ENCODE measurements around the gene CSF3R. TPM values are rescaled to one million over a fixed set of nuclear protein-coding genes. Genes with fewer than 3 reads are reported as not detected.

CSF3R gene
- total RNA-seq, 1 experiment from 2014 or later = not detected

- Histone ChIP-seq H3K9me2 (replicated peaks; ENCODE audit: low read length) (no peaks in the 10 kb centered on the region), H3K9ac (ENCODE audit: low read length) (no peak overlapping the region), H3K4me2 (ENCODE audit: low read length) (no peak overlapping the region), H3K79me2 (ENCODE audit: low read length) (no peaks in the 10 kb centered on the region), H2AFZ (ENCODE audit: low read length) (no peak overlapping the region), H3K27me3 (ENCODE audit: low read length) (no peaks in the 10 kb centered on the region), H3K27ac (ENCODE audit: low read length) (no peak overlapping the region), H3F3A (ENCODE audit: low read length, unreplicated experiment) (peaks cover 8% of the 10 kb centered on the region), H3K4me3 (ENCODE audit: low read length) (no peak overlapping the region), H4K20me1 (ENCODE audit: low read length) (no peaks in the 10 kb centered on the region), H3K9me3 (ENCODE audit: low read length) (no peaks in the 10 kb centered on the region), H3K36me3 (ENCODE audit: low read depth, low read length) (no peaks in the 10 kb centered on the region), H3K4me1 (ENCODE audit: insufficient read depth, low read length) (peaks cover 14% of the 10 kb centered on the region)
- DNase-seq = no peak
- intact Hi-C loops (cut with micrococcal nuclease) = no loop called here
- ATAC-seq = no peak
- no TSS peak for BruUV-seq (replicated peaks)
- CTCF ChIA-PET = no interaction called here
- POLR2A ChIA-PET (ENCODE audit: unreplicated experiment) = no interaction called here
- TF ChIP-seq EZH2 (IDR thresholded peaks at IDR 0.05; ENCODE audit: low read length, unreplicated experiment) = no peak
- TF ChIP-seq EZH2phosphoT487 (IDR thresholded peaks at IDR 0.05; ENCODE audit: borderline replicate concordance, low read length) = no peak
- TF ChIP-seq CTCF (conservative IDR thresholded peaks at IDR 0.05; ENCODE audit: low read depth, low read length) = no peak
These were observed 50.1 kb downstream of the CSF3R start for GRCh38 chr1:36432616-36433015.

GRCh38 chr1:36425791-36426190 lies 56.9 kb downstream of the CSF3R start:
- Histone ChIP-seq H3K79me2 (ENCODE audit: low read length) (no peaks in the 10 kb centered on the region), H3K27ac (ENCODE audit: low read length) (no peak overlapping the region), H3K36me3 (ENCODE audit: low read depth, low read length) (no peaks in the 10 kb centered on the region), H3K9me2 (replicated peaks; ENCODE audit: low read length) (no peaks in the 10 kb centered on the region), H3K4me1 (ENCODE audit: insufficient read depth, low read length) (peaks cover 11% of the 10 kb centered on the region), H2AFZ (ENCODE audit: low read length) (no peak overlapping the region), H3F3A (ENCODE audit: low read length, unreplicated experiment) (no peaks in the 10 kb centered on the region), H4K20me1 (ENCODE audit: low read length) (no peaks in the 10 kb centered on the region), H3K27me3 (ENCODE audit: low read length) (no peaks in the 10 kb centered on the region), H3K4me3 (ENCODE audit: low read length) (no peak overlapping the region), H3K9ac (ENCODE audit: low read length) (no peak overlapping the region), H3K4me2 (ENCODE audit: low read length) (peak overlapping the region; percentile 23; the same call in 1 of the 2 replicates), H3K9me3 (ENCODE audit: low read length) (no peaks in the 10 kb centered on the region)
- CTCF ChIA-PET = no interaction called here
- no peak for TF ChIP-seq CTCF (conservative IDR thresholded peaks at IDR 0.05; ENCODE audit: low read depth, low read length)
- TF ChIP-seq EZH2 (IDR thresholded peaks at IDR 0.05; ENCODE audit: low read length, unreplicated experiment) = no peak
- TF ChIP-seq EZH2phosphoT487 (IDR thresholded peaks at IDR 0.05; ENCODE audit: borderline replicate concordance, low read length) = no peak
- intact Hi-C loops (cut with micrococcal nuclease) = no loop called here
- POLR2A ChIA-PET (ENCODE audit: unreplicated experiment) = no interaction called here
- peak; percentile 64 for ATAC-seq
- no TSS peak for BruUV-seq (replicated peaks)
- DNase-seq = peak; percentile 76

GRCh38 chr1:36421649-36422048 lies 61.1 kb downstream of the CSF3R start:
- ChIA-PET POLR2A (ENCODE audit: unreplicated experiment) (no interaction called here), CTCF (no interaction called here)
- Histone ChIP-seq H3K79me2 (ENCODE audit: low read length) (no peaks in the 10 kb centered on the region), H3K4me3 (ENCODE audit: low read length) (no peak overlapping the region), H3K36me3 (ENCODE audit: low read depth, low read length) (no peaks in the 10 kb centered on the region), H3F3A (ENCODE audit: low read length, unreplicated experiment) (no peaks in the 10 kb centered on the region), H3K9me2 (replicated peaks; ENCODE audit: low read length) (no peaks in the 10 kb centered on the region), H3K9ac (ENCODE audit: low read length) (no peak overlapping the region), H3K27me3 (ENCODE audit: low read length) (no peaks in the 10 kb centered on the region), H3K27ac (ENCODE audit: low read length) (no peak overlapping the region), H2AFZ (ENCODE audit: low read length) (no peak overlapping the region), H3K4me1 (ENCODE audit: insufficient read depth, low read length) (peaks cover 23% of the 10 kb centered on the region), H4K20me1 (ENCODE audit: low read length) (no peaks in the 10 kb centered on the region), H3K9me3 (ENCODE audit: low read length) (no peaks in the 10 kb centered on the region), H3K4me2 (ENCODE audit: low read length) (no peak overlapping the region)
- intact Hi-C loops (cut with micrococcal nuclease) = loop anchor here (2.0 kb wide), 1 partner anchor 125 kb away; no protein-coding TSS in a partner anchor
- no TSS peak for BruUV-seq (replicated peaks)
- DNase-seq = no peak
- ATAC-seq = no peak
- TF ChIP-seq CTCF (conservative IDR thresholded peaks at IDR 0.05; ENCODE audit: low read depth, low read length) = no peak
- no peak for TF ChIP-seq EZH2 (IDR thresholded peaks at IDR 0.05; ENCODE audit: low read length, unreplicated experiment)
- TF ChIP-seq EZH2phosphoT487 (IDR thresholded peaks at IDR 0.05; ENCODE audit: borderline replicate concordance, low read length) = no peak

All from PC-3 (cell line).